HCEC 1CT (cell line): Measurements from ENCODE around the gene NME1.
"Not testable (repeated sequence)": the region's sequence is repeated elsewhere in the genome, so short reads cannot be mapped to it uniquely, and the experiment has no call there.

Experiments used
- DNase-seq: peaks from one replicate; pipeline ENCODE4 v3.0.0-alpha.2; 2017

NME1 gene

GRCh38 chr17:51147650-51148049 lies 5.7 kb upstream of the NME1 start:
- DNase-seq: peak; percentile 57

- no peak for DNase-seq
These were observed 4.2 kb upstream of the NME1 start for GRCh38 chr17:51149163-51149562.

GRCh38 chr17:51150932-51151331 lies 2.4 kb upstream of the NME1 start:
- no peak for DNase-seq

- peak; percentile 23 for DNase-seq
These were observed 571 bp upstream of the NME1 start for GRCh38 chr17:51152766-51153209.

GRCh38 chr17:51154176-51154575 lies 817 bp downstream of the NME1 start:
- DNase-seq: peak; percentile 19

- DNase-seq: no peak
These were observed 2.1 kb downstream of the NME1 start for GRCh38 chr17:51155416-51155815.

- no peak for DNase-seq
These were observed 6.2 kb downstream of the NME1 start for GRCh38 chr17:51159604-51160003.

- no peak for DNase-seq
These were observed 8.2 kb downstream of the NME1 start for GRCh38 chr17:51161541-51161940.

GRCh38 chr17:51164911-51165679 lies 11.7 kb downstream of the NME1 start:
- no peak for DNase-seq

- DNase-seq: peak; percentile 15
These were observed 12.4 kb downstream of the NME1 start for GRCh38 chr17:51165680-51166197.

- peak; percentile 85 for DNase-seq
These were observed 13.0 kb downstream of the NME1 start, which contains the start of gene NME2 for GRCh38 chr17:51166198-51166986. NME2 (plus strand) TSS chr17:51166411; CDS start chr17:51166831, 420 bp downstream.

- peak; percentile 41 for DNase-seq
These were observed 13.9 kb downstream of the NME1 start for GRCh38 chr17:51166987-51167931.

- no peak for DNase-seq
These were observed 16.0 kb downstream of the NME1 start for GRCh38 chr17:51169340-51169739.

GRCh38 chr17:51170736-51171135 lies 17.4 kb downstream of the NME1 start:
- DNase-seq: no peak

- DNase-seq: not testable (repeated sequence)
These were observed 18.7 kb downstream of the NME1 start for GRCh38 chr17:51172030-51172429.

- DNase-seq: no peak
These were observed 27.1 kb downstream of the NME1 start for GRCh38 chr17:51180486-51180885.

GRCh38 chr17:51184124-51184523 lies 30.8 kb downstream of the NME1 start:
- DNase-seq: no peak

GRCh38 chr17:51185763-51186332 lies 32.5 kb downstream of the NME1 start:
- no peak for DNase-seq

- no peak for DNase-seq
These were observed 35.0 kb downstream of the NME1 start for GRCh38 chr17:51188271-51188833.

GRCh38 chr17:51189162-51189561 lies 35.8 kb downstream of the NME1 start:
- no peak for DNase-seq

GRCh38 chr17:51189628-51190027 lies 36.3 kb downstream of the NME1 start:
- no peak for DNase-seq

GRCh38 chr17:51191895-51192294 lies 38.5 kb downstream of the NME1 start:
- DNase-seq: no peak
